AG10803 (cell line): Measurements from ENCODE around the gene ARFGAP1.
"Not testable (repeated sequence)": the region's sequence is repeated elsewhere in the genome, so short reads cannot be mapped to it uniquely, and the experiment has no call there.

Experiments
- DNase-seq: peaks from one replicate; pipeline ENCODE4 v3.0.0; 2010; ENCODE audit warnings: low read depth
- H3K4me3 ChIP-seq: 2 replicates; pipeline ENCODE4 v1.5.1; 2011; ENCODE audit warnings: mild to moderate bottlenecking, low read length, control low read depth
- CTCF ChIP-seq: conservative IDR thresholded peaks from 2 replicates; pipeline ENCODE4 v1.5.1; 2011; ENCODE audit warnings: mild to moderate bottlenecking, low read length, control low read depth, inconsistent platforms

Gene ARFGAP1

GRCh38 chr20:63303095-63303666 is 30.6 kb downstream of the ARFGAP1 start:
- no peak overlapping the region for H3K4me3 ChIP-seq
- DNase-seq: no peak
- no peak for TF ChIP-seq CTCF

GRCh38 chr20:63305393-63305792 is 32.8 kb downstream of the ARFGAP1 start:
- no peak overlapping the region for H3K4me3 ChIP-seq
- TF ChIP-seq CTCF: no peak

GRCh38 chr20:63305933-63306672 is 33.5 kb downstream of the ARFGAP1 start:
- not testable (repeated sequence) for H3K4me3 ChIP-seq, DNase-seq

More at GRCh38 chr20:63305393-63305792, 32.8 kb downstream of the ARFGAP1 start:
- DNase-seq: no peak

GRCh38 chr20:63306673-63307537 is 34.3 kb downstream of the ARFGAP1 start:
- TF ChIP-seq CTCF: no peak
- H3K4me3 ChIP-seq: no peak overlapping the region
- DNase-seq: no peak

- no peak for DNase-seq
- no peak for TF ChIP-seq CTCF
- no peak overlapping the region for H3K4me3 ChIP-seq
Measured at GRCh38 chr20:63307538-63308217, 35.1 kb downstream of the ARFGAP1 start.

- no peak for DNase-seq
- TF ChIP-seq CTCF: no peak
- H3K4me3 ChIP-seq: no peak overlapping the region
Measured at GRCh38 chr20:63308218-63308911, 35.8 kb downstream of the ARFGAP1 start.
